ENCODE measurements around the gene CAPN7. TPM values are rescaled to one million over a fixed set of nuclear protein-coding genes. Genes with fewer than 3 reads are reported as not detected.
A peak's percentile ranks its signal among the peaks of the same experiment; 100 is the strongest.

CAPN7 gene
- total and polyA plus RNA-seq, 8 donors, result 38.0 to 66.5 (median 51.5) TPM

DNA sequence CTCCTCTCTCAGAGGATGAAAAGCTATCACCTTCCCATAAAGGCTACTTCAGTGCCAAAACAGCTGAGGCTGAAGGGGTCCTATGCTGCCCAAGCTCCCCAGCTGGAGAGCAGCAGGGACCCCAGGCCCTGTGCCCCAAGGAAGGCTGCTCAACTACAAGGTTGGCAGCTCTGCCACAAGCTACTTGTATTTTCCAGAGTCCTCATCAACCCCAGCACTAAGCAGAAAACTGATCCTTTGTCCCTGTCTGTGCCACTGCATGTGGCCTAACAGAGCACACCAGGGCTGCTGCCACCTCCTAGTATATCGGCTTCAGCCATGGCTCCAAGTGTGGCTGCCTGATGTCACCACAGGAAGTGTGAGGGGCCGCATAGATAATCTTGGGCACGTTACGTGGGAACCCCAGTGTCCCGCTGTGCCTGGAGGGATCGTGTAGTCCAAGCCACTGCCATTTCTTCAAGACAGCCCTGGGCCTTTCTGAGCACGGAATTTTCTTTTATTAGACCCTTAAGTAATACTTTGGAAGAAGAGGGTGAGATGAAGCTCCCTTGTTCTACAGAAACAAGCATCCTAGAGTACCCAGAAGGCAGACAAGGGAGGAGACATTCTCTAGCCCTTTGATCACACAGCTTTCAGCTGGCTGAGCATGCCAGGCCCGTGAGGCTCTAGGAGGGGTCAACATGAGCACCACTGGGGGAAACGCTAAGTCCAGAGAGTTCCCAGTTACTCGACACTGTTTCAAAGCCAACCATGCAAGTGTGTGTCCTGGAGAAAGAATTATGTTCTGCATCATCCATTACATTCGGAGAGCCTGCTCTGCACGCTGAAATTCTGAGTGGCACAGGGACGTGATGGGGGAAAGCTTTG, 60.7 kb downstream of the CAPN7 start:
- peaks cover 12 to 56% of the 10 kb centered on the region in 2 donors for H3K4me1 ChIP-seq
- DNase-seq, result peak in 1 of 4 donors; percentile 43
- H3K36me3 ChIP-seq, result peaks cover 0 to 24% of the 10 kb centered on the region in 2 donors
- H3K27ac ChIP-seq, result peak overlapping the region in 1 of 2 donors; percentile 81
- no peak overlapping the region for H3K4me3 ChIP-seq
- no peaks in the 10 kb centered on the region for H3K27me3 ChIP-seq
- no peak for ATAC-seq
- intact Hi-C loops (cut with DNase I), result loop anchor here (5.0 to 10.0 kb wide), 3 partner anchors 66 to 118 kb away; partner anchors contain the start of gene SH3BP5 (in 1 of the 2)
- TF ChIP-seq, protein P1, sequence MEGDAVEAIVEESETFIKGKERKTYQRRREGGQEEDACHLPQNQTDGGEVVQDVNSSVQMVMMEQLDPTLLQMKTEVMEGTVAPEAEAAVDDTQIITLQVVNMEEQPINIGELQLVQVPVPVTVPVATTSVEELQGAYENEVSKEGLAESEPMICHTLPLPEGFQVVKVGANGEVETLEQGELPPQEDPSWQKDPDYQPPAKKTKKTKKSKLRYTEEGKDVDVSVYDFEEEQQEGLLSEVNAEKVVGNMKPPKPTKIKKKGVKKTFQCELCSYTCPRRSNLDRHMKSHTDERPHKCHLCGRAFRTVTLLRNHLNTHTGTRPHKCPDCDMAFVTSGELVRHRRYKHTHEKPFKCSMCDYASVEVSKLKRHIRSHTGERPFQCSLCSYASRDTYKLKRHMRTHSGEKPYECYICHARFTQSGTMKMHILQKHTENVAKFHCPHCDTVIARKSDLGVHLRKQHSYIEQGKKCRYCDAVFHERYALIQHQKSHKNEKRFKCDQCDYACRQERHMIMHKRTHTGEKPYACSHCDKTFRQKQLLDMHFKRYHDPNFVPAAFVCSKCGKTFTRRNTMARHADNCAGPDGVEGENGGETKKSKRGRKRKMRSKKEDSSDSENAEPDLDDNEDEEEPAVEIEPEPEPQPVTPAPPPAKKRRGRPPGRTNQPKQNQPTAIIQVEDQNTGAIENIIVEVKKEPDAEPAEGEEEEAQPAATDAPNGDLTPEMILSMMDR (IDR thresholded peaks at IDR 0.05), result no peak
- no peaks in the 10 kb centered on the region for H3K9me3 ChIP-seq

DNA sequence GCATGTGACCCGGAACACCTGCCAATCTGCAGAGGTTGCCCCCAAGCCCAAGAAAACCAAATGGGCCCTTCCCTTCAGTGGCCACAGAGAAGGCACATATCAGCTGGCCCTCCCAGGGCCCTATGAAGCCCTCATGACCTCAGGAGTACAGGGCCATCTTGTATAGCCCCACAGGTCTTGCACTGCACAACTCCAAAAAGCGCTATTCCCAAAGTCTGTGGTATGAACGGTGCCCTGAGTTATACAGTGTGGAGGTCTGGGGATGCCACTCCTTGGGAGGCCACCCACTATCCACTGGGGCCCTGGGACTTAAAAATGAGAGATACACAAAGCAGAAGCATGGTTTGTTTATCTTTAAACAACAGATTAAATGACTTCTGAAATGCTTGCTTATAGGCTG, 61.5 kb downstream of the CAPN7 start:
- TF ChIP-seq, protein P1 (IDR thresholded peaks at IDR 0.05), result no peak
- Histone ChIP-seq H3K27ac (peak overlapping the region in 1 of 2 donors; percentile 81), H3K27me3 (no peaks in the 10 kb centered on the region), H3K9me3 (no peaks in the 10 kb centered on the region), H3K36me3 (peaks cover 0 to 19% of the 10 kb centered on the region in 2 donors), H3K4me3 (no peak overlapping the region), H3K4me1 (peaks cover 12 to 63% of the 10 kb centered on the region in 2 donors)
- ATAC-seq (no peak), DNase-seq (no peak)
- intact Hi-C loops (cut with DNase I), result loop anchor here (5.0 to 10.0 kb wide), 3 partner anchors 65 to 117 kb away; partner anchors contain the start of gene SH3BP5 (in 1 of the 2)

DNA sequence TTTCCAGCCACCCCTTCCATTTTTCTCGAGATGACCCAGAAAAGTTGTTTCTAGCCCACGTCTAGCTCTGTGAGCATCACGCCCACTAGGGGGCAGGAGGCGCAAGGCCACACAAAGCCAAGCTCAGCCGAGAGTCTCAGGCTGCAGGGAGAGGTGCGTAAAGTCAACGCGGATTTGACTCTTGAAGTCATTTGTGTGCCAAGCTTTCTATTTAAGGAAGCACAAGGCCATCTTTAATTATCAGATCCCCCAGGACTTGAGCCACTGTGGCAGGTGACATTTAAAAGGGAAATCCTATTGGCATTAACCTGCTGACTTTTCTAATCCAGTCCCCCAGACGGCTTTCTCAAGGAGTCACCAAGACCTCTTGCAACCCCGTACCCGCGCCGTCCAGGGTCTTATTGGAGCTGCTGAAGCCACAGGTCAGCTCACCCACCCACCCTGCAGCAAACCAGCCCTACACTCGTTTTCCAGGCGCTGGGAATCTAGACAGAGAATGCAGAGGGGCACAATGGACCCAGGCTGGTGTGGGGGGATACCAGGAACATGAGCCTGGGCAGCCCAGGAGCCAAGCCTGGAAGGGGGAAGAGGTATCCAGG, 62.1 kb downstream of the CAPN7 start:
- H3K9me3 ChIP-seq, result no peaks in the 10 kb centered on the region
- peak; percentile 90 for ATAC-seq
- intact Hi-C loops (cut with DNase I), result loop anchor here (5.0 to 10.0 kb wide), 3 partner anchors 64 to 117 kb away; partner anchors contain the start of gene SH3BP5 (in 1 of the 2)
- no peaks in the 10 kb centered on the region for H3K27me3 ChIP-seq
- H3K4me1 ChIP-seq, result peaks cover 12 to 69% of the 10 kb centered on the region in 2 donors
- H3K36me3 ChIP-seq, result peaks cover 0 to 19% of the 10 kb centered on the region in 2 donors
- H3K4me3 ChIP-seq, result no peak overlapping the region
- DNase-seq, result peak; percentile 74 to 94 (median 90)
- TF ChIP-seq, protein P1 (IDR thresholded peaks at IDR 0.05), result peak; percentile 86 to 91
- H3K27ac ChIP-seq, result peak overlapping the region in 1 of 2 donors; percentile 81

DNA sequence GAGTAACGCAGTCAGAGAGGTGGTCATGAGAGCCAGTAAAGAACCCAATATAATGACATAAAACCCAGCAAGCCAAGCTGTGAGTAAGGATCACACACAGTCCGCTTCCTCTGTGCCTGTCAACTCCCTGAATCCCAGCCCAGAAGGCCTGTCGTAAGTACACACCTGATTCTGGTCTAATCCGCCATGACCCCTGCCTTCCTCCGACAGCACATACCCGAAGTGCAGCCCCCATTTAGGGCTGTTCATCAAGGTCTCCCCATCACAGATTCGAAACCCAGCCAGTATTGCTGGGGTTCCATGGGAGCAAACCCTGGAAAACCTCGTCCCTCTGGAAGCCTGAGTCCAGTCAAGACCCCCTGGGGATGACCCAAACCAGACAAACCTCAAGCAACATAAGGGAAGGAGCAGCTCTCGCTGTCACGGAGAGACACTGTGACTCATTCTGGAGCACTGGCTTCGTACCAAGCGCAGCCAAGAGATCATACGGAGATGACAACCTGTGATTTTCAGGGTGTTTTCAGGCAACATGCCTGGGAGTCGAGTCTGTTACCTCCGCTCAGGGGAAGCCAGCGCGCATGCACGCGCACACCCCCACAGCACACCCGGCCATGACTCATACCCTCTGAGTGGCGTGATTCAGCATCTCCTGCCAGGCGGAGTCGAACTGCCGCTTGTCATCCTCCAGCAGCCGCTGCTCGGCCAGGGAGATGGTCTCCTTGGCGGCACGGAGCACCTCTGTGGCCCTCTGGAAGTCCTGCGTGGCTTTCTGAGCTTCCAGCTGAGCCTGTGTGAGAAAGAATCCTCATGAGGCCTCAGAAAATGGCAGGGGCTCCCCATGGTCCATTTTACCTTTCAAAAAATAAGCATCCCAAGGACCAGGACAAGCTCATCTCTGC, 63.3 kb downstream of the CAPN7 start:
- TF ChIP-seq, protein P1 (IDR thresholded peaks at IDR 0.05), result no peak
- peaks cover 12 to 80% of the 10 kb centered on the region in 2 donors for H3K4me1 ChIP-seq

More for the DNA sequence above, 63.3 kb downstream of the CAPN7 start:
- Histone ChIP-seq H3K36me3 (peaks cover 0 to 19% of the 10 kb centered on the region in 2 donors), H3K4me3 (no peak overlapping the region), H3K9me3 (no peaks in the 10 kb centered on the region), H3K27ac (peak overlapping the region; percentile 44 to 81), H3K27me3 (no peaks in the 10 kb centered on the region)
- intact Hi-C loops (cut with DNase I), result loop anchor here (5.0 to 10.0 kb wide), 3 partner anchors 63 to 115 kb away; partner anchors contain the start of gene SH3BP5 (in 1 of the 2)
- ATAC-seq (peak; percentile 67), DNase-seq (peak in 2 of 4 donors; percentile 90 to 96)

All from left lung (tissue), 10 donors.